HG03520 (cell line): ENCODE results near the gene TMEM273.
A peak's percentile ranks its signal among the peaks of the same experiment; 100 is the strongest.

Experiments used
- ATAC-seq: cut with Tn5 transposase; IDR thresholded peaks from one replicate; pipeline ENCODE4 v1.9.1; 2021; ENCODE audit warnings: mild to moderate bottlenecking, moderate library complexity; ENCODE audit not compliant: unreplicated experiment

The TMEM273 gene, protein sequence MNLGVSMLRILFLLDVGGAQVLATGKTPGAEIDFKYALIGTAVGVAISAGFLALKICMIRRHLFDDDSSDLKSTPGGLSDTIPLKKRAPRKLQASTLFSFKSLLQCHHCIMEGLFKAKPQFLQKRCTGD

GRCh38 chr10:49187950-49188761, at the start of gene TMEM273:
TMEM273 (minus strand) TSS chr10:49188391; CDS start chr10:49188336, 55 bp downstream.
- peak; percentile 58 for ATAC-seq

DNA sequence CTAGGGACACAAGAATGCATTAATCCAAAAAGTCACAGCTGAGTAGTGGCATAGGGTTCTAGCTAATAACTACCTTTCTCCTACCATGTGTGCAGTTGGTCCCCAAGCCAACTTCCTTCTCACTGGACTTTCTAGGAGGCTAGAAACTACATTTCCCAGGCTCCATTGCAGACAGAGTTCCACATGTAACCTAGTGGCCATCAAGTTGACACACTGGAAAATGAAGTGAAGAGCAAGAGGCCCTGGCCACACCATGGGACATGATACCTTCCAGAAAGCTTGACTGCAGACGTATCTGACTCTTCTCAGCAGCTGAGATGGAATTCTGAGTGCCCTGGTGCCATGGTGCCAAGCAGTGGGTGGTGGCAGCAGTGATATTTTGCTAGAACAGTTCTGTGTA, 49.8 kb upstream of the TMEM273 start:
- ATAC-seq: no peak

DNA sequence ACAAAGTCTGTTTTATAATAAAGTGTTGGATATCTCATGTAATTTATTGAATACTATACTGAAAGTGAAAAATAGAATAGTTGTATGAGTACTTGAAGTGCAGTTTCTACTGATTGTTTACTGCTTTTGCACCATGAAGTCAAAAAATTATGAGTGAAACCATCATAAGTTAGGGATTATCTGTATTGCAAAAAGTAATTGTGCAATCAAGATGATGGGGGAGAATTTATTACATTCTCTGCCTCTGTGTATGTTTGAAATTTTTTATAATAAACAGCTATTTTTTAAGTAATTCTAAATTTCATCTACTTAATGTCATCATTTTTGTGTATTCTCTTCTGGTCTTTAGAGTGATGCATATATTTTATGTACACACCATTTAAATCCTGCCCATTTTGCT, 47.2 kb upstream of the TMEM273 start:
- ATAC-seq: no peak

DNA sequence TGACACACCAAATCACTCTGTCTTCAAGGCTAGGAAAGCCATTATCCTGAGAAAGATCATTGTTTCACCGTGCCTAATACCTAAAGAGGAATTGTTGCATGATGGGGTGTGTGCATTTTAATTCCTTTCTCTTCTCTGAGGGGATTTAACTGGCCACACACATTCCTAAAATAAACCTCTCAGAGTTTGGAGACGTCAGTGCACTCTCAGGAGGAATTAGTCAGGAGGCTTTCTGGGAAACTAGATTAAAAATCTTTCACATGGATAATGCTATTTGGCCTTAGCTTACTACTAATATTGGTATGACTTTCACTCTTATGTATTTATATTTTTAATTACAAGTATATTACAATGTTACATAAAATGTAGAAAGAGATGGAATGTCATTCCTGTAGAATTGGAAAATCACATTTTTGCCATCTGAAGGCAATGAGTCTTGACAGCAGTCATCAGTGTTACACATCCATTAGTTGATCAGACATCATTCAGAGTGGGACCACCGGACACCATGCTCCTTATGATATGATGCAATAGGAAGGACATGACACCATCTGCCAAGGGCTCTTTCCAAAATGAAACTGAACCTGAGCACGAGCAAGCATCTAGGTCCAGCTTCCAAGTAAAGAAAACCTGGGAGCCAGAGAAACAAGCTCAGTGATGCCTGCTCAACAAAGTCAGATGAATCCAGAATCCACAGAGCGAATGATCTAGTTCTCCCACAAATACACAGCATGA, 43.1 kb upstream of the TMEM273 start:
- ATAC-seq: no peak

DNA sequence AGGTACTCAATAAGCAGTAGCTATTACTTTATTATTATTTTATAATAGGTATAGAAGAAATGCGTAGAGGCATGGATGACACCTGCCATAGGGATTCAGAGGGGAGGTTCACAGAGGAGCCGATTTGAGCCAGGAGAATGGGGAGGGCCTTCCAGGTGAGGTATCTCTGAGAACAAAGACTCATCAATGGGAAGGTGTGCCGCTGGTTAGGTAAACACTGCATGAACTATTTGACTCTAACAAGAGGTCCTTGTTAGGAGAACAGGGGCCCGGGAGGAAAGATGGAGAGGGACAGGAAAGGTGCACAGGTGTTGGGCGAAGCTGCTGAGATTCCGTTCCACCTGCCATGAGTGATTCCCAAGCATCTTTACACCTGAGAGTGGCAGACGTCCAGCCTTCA, 41.8 kb upstream of the TMEM273 start:
- no peak for ATAC-seq

- no peak for ATAC-seq
Observed at GRCh38 chr10:49228677-49229076, 40.5 kb upstream of the TMEM273 start.

DNA sequence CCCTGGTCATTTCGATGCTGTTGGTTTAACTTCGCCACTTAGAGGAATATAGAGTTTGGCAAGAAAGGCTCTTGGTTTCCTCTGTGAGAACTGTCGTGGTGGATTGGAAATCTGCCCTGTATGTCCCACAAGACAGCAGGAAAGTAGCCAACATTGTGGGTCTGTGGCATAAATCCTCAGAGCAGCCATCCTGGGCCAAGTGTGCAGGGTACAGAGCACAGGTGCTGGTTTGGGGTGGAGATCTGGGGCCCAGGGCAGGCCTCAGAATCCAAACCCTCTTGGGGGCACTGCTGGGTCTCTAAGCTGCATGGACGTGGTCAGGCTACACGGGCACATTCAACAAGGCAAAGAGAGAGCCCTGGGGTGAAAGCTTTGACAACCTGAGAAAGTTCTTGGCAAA, 39.2 kb upstream of the TMEM273 start:
- ATAC-seq: no peak

- ATAC-seq: no peak
Observed at GRCh38 chr10:49226594-49226993, 38.4 kb upstream of the TMEM273 start.

GRCh38 chr10:49225218-49225876, 37.2 kb upstream of the TMEM273 start:
- no peak for ATAC-seq

DNA sequence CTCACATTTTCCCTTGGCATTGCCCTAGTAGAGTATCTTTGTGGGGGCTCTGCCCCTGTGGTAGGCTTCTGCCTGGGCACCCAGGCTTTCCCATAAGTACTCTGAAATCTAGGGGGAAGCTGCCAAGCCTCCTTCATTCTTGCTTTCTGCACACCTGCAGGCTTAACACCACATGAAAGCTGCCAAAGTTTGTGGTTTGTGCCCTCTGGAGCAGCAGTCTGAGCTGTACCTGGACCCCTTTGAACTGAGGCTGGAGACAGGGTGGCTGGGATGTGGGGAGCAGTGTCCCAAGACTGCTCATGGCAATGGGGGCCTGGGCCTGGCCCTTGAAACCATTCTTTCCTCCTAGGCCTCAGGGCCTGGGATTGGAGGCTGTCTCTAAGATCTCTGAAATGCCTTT, 35.0 kb upstream of the TMEM273 start:
- no peak for ATAC-seq

DNA sequence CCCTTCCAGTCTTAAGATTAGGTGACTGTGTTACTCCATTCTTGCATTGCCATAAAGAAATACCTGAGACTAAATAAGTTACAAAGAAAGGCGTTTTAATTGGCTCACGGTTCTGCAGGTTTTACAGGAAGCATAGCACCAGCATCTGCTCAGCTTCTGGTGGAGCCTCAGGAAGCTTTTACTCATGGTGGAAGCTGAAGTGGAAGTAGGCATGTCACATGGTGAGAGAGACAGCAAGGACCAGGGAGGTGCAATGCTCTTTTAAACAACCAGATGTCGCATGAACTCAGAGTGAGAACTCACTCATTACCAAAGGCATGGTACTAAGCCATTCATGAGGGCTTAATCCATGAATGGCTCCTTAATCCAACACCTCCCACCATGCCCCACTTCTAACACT, 34.0 kb upstream of the TMEM273 start:
- ATAC-seq: no peak

DNA sequence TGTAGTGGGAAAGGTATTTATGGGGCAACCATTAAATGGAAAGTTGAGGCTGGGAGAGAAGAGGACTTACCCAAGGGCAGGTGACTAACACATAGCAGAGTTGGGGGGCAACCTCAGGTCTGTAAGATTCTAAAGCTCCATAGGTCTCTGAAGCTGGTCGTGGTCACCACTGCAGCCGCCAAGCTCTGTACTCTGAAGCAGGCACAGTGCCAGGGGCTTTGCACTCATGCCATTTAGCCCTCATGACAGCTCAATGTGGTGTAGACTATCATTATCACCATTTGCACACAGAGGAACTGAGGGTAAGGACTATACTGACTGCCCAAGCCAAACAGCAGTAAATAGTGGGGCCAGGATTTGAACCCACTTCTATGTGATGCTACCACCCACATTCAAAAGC, 32.5 kb upstream of the TMEM273 start:
- ATAC-seq: no peak

- no peak for ATAC-seq
Observed at GRCh38 chr10:49220031-49220430, 31.8 kb upstream of the TMEM273 start.

DNA sequence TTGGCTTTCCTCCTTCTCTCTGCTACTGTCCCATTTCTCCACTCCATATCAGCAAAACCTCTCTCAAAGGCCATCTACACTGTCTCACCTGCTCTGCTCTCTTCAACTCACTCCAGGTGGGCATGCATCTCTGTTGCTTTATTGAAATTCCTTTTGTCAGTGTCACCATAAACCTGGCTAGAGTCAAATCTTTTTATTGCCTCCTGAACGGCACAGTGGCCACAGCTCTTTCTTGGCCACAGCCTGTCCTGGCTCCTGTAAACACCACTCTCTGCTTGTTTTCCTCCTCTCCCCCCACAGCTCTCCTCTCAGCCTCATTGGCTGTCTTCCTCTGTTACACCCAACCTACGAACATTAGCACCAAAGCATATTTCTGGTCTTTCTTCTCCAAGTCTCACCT, 31.1 kb upstream of the TMEM273 start:
- no peak for ATAC-seq

DNA sequence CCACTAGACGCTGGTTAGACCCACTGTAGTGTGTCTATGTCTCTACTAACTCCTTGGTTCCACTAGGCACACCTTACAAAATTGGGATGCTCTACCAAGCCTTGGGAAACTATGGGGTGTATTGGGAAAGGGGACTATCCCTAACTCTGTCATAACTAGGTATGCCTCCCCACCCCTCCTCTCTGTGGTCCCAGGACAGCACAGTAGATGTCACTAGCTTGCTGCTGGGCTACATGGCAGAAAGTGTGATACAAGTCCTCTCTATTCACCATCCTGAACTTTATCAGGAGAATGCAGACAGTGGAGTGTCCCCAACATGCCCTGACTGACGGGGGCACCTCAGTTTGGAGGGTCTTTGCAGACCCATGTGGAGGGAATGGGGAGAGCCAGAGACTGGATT, 30.3 kb upstream of the TMEM273 start:
- ATAC-seq: no peak

DNA sequence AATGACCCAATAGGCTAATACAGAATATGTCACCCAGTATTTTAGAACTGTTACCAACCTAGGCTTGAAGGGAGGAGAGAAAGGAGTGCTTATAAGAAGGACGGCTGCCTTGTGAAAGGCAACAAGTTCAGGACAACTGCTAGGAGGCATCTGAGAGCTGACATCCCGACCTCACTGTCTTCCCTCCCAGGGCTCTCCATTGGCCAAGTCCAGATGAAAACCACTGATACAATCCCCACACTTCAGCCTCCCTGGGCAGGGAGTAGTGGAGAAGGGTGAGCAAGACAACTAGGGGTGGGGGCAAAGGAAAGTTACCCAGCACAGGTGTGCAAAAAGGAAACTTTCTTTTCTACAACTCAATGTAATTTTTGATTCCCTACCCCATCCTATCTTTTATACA, 29.5 kb upstream of the TMEM273 start:
- no peak for ATAC-seq

DNA sequence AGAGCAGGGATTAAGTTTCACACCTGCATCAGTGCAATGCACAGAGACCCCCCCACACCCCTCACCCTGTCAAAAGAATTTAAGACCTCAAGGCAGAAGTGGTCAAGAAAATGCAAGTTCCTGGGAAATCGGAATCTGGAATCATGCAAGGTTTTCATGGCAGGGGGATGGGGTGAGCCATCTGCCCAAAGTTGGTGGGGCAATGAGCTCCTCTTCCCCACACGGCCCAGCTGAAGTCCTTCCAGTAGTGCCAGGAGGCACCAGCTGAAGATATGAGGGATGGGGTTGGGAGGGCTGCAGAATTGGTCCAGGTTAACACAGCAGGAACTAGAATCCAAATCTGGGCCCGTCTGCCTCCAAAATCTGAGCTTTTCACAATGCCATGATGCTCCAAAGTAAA, 25.0 kb upstream of the TMEM273 start:
- no peak for ATAC-seq

- ATAC-seq: no peak
Observed at GRCh38 chr10:49212783-49213182, 24.6 kb upstream of the TMEM273 start.

GRCh38 chr10:49212076-49212475, 23.9 kb upstream of the TMEM273 start:
- no peak for ATAC-seq

DNA sequence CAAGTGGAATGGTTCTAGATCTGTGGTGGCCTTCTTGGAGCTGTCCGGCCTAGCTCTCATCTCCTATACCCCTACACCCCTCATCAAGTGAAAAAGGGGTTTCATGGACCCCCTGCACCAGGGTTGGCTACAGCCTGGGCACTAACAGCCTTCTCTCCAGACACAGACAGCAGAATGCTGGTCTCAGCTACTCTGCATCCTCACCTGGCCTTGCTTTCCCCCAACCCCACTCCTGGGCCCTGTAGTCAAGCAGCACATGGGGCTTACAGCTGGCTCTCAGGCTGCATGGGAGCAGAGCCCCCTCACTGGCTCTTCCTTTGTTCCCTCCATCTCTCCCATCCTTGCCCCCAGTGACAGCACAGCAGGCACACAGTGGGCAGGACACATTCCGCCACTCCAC, 20.8 kb upstream of the TMEM273 start:
- ATAC-seq: no peak

DNA sequence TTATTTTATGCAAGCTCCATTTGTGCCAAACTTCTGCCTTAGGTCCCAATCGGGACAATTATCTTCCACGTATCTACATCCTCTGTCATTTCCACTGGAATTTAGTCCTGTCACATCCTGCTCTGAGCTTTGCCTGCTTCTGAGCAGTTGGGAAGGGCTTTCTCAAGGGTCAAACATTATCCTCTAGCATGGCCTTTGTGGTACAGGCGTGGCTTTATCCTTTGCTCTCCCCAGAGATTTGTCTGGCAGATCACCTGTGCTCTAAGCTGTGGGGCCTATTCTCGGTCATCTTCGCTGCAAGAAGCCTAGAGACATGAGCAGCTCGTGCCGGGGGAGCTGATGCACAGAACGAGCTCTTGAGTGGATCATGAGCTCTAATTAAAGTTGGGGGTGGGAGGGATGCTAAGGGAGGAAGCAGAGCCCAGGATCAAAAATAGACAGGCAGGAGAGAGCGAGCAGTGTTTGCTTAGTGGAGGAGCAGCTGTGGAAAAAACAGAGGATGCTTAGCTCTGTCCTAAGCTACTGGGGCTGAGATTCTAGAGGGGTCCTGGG, 19.8 kb upstream of the TMEM273 start:
- ATAC-seq: no peak
